Small intestine (tissue), 7 donors: ENCODE measurements around the gene RANBP1. TPM values are rescaled to one million over a fixed set of nuclear protein-coding genes. Genes with fewer than 3 reads are reported as not detected.

Experiments used
- DNase-seq, 2 donors: peaks; one replicate each; pipeline versions ENCODE4 v3.0.0 to v3.0.0-alpha.2; 2013
- FAIRE-seq: peaks from 2 replicates; lab custom pipeline; 2012; peaks lifted over from hg19 to GRCh38; lab: Jason Lieb, UNC
- H3K27ac ChIP-seq, 3 donors: one replicate each; pipeline ENCODE4 v1.5.1; 2013; ENCODE audit warnings: low read length in 2 of 3, mild to moderate bottlenecking in 2 of 3, control low read depth in 1 of 3, inconsistent platforms in 1 of 3, low read depth in 1 of 3, moderate library complexity in 1 of 3
- H3K27me3 ChIP-seq, 3 donors: one replicate each; pipeline ENCODE4 v1.6.1; 2013; ENCODE audit warnings: low read length in 3 of 3, inconsistent platforms in 1 of 3; ENCODE audit not compliant: control insufficient read depth in 3 of 3, insufficient read depth in 3 of 3
- H3K36me3 ChIP-seq, 3 donors: one replicate each; pipeline ENCODE4 v1.6.1; 2013; ENCODE audit warnings: low read length in 3 of 3, inconsistent platforms in 1 of 3, low read depth in 1 of 3, mild to moderate bottlenecking in 1 of 3, moderate library complexity in 1 of 3; ENCODE audit not compliant: control insufficient read depth in 3 of 3, insufficient read depth in 2 of 3
- H3K4me1 ChIP-seq, 3 donors: one replicate each; pipeline ENCODE4 v1.6.1; 2013; ENCODE audit warnings: low read length in 2 of 3, inconsistent platforms in 1 of 3, low read depth in 1 of 3, mild to moderate bottlenecking in 1 of 3, moderate library complexity in 1 of 3; ENCODE audit not compliant: control insufficient read depth in 3 of 3, insufficient read depth in 2 of 3
- H3K4me3 ChIP-seq, 3 donors: one replicate each; pipeline ENCODE4 v1.5.1; 2013; ENCODE audit warnings: low read length in 3 of 3, control low read depth in 1 of 3, inconsistent platforms in 1 of 3, low read depth in 1 of 3, mild to moderate bottlenecking in 1 of 3, moderate library complexity in 1 of 3
- H3K9me3 ChIP-seq, 2 donors: one replicate each; pipeline ENCODE4 v1.6.1; 2013; ENCODE audit warnings: low read depth in 1 of 2, low read length in 1 of 2; ENCODE audit not compliant: control insufficient read depth in 2 of 2, insufficient read depth in 1 of 2
- WGBS, 3 donors: extraction: QIAGEN DNeasy Blood & Tissue Kit; methylation state at CpG; one replicate each; pipeline ENCODE4 v1.1.7; 2013; 5-methylcytosine and 5-hydroxymethylcytosine counted together
- polyA plus RNA-seq, 4 donors: library from polyadenylated mRNA; stranded (reverse) in 3 of 4; unstranded in 1 of 4; fragments of 200-250 nt in 3 of 4; fragments of 120-200 nt in 1 of 4; gene quantifications; one replicate each; pipeline versions ENCODE4 v1.2.1 to v1.2.3, GENCODE V29; 2013
- donor health status: healthy with polysubstance abuse.
- donor health status: control.
- donor health status: control.
- donor health status: Bipolar disorder and iron deficiency.
- donor health status: healthy.

RANBP1 gene
- polyA plus RNA-seq, 4 donors: 61.5 to 184 (median 103) TPM

- DNase-seq (no peak), FAIRE-seq (no peak)
- Histone ChIP-seq H3K9me3 (peaks cover 0 to 4% of the 10 kb centered on the region in 2 donors), H3K27ac (no peak overlapping the region), H3K4me3 (no peak overlapping the region), H3K4me1 (no peaks in the 10 kb centered on the region), H3K27me3 (no peaks in the 10 kb centered on the region), H3K36me3 (peaks cover 15 to 61% (median 17%) of the 10 kb centered on the region in 3 donors)
- WGBS, 3 donors: 93 to 97% (median 96%) methylated on average over 6 of the region's 6 CpGs
Measured at GRCh38 chr22:20099099-20099711, 16.7 kb upstream of the RANBP1 start.

- 72 to 80% (median 77%) methylated on average over 8 of the region's 8 CpGs for WGBS, 3 donors
- no peak overlapping the region for H3K27ac ChIP-seq
- H3K4me3 ChIP-seq: no peak overlapping the region
- FAIRE-seq: no peak
- DNase-seq: no peak
- no peaks in the 10 kb centered on the region for H3K4me1 ChIP-seq
- peaks cover 7 to 67% (median 27%) of the 10 kb centered on the region in 3 donors for H3K36me3 ChIP-seq
- no peaks in the 10 kb centered on the region for H3K27me3 ChIP-seq
- no peaks in the 10 kb centered on the region for H3K9me3 ChIP-seq
Measured at GRCh38 chr22:20101638-20102037, 14.3 kb upstream of the RANBP1 start.

GRCh38 chr22:20102203-20102780 is 13.6 kb upstream of the RANBP1 start:
- WGBS, 3 donors: 90 to 92% (median 91%) methylated on average over 12 of the region's 12 CpGs
- DNase-seq (no peak), FAIRE-seq (no peak)
- H3K27me3 ChIP-seq: no peaks in the 10 kb centered on the region
- H3K36me3 ChIP-seq: peaks cover 10 to 74% (median 32%) of the 10 kb centered on the region in 3 donors
- no peak overlapping the region for H3K27ac ChIP-seq
- H3K4me3 ChIP-seq: no peak overlapping the region
- no peaks in the 10 kb centered on the region for H3K4me1 ChIP-seq
- no peaks in the 10 kb centered on the region for H3K9me3 ChIP-seq

GRCh38 chr22:20105456-20106204 is 10.3 kb upstream of the RANBP1 start:
- no peak for FAIRE-seq
- no peak for DNase-seq
- no peak overlapping the region for H3K27ac ChIP-seq
- WGBS, 3 donors: 92 to 98% (median 95%) methylated on average over 7 of the region's 7 CpGs
- H3K4me1 ChIP-seq: no peaks in the 10 kb centered on the region
- H3K9me3 ChIP-seq: no peaks in the 10 kb centered on the region
- peaks cover 9 to 86% (median 28%) of the 10 kb centered on the region in 3 donors for H3K36me3 ChIP-seq
- H3K27me3 ChIP-seq: no peaks in the 10 kb centered on the region
- H3K4me3 ChIP-seq: no peak overlapping the region

GRCh38 chr22:20106205-20106848 is 9.6 kb upstream of the RANBP1 start:
- DNase-seq (no peak), FAIRE-seq (no peak)
- Histone ChIP-seq H3K9me3 (no peaks in the 10 kb centered on the region), H3K4me3 (no peak overlapping the region), H3K27me3 (no peaks in the 10 kb centered on the region), H3K36me3 (peaks cover 9 to 87% (median 26%) of the 10 kb centered on the region in 3 donors), H3K27ac (no peak overlapping the region), H3K4me1 (no peaks in the 10 kb centered on the region)
- WGBS, 3 donors: 89 to 93% (median 92%) methylated on average over 18 to 20 of the region's 20 CpGs

GRCh38 chr22:20106849-20107237 is 9.1 kb upstream of the RANBP1 start:
- no peak overlapping the region for H3K27ac ChIP-seq
- DNase-seq: no peak
- no peaks in the 10 kb centered on the region for H3K27me3 ChIP-seq
- WGBS, 3 donors: 91 to 96% (median 94%) methylated on average over 9 to 10 of the region's 10 CpGs
- no peak for FAIRE-seq
- H3K9me3 ChIP-seq: no peaks in the 10 kb centered on the region
- H3K4me1 ChIP-seq: no peaks in the 10 kb centered on the region
- peaks cover 9 to 88% (median 24%) of the 10 kb centered on the region in 3 donors for H3K36me3 ChIP-seq
- no peak overlapping the region for H3K4me3 ChIP-seq

- H3K36me3 ChIP-seq: peaks cover 9 to 89% (median 24%) of the 10 kb centered on the region in 3 donors
- no peaks in the 10 kb centered on the region for H3K9me3 ChIP-seq
- no peak overlapping the region for H3K27ac ChIP-seq
- DNase-seq (no peak), FAIRE-seq (no peak)
- H3K4me3 ChIP-seq: no peak overlapping the region
- H3K27me3 ChIP-seq: no peaks in the 10 kb centered on the region
- 92 to 95% (median 94%) methylated on average over 7 of the region's 7 CpGs for WGBS, 3 donors
- H3K4me1 ChIP-seq: no peaks in the 10 kb centered on the region
Measured at GRCh38 chr22:20107471-20107901, 8.4 kb upstream of the RANBP1 start.
